HG03520 (cell line): ENCODE measurements around the gene RFWD3.
"Not testable (repeated sequence)": the region's sequence is repeated elsewhere in the genome, so short reads cannot be mapped to it uniquely, and the experiment has no call there.

ENCODE experiments used
- ATAC-seq: cut with Tn5 transposase; IDR thresholded peaks from one replicate; pipeline ENCODE4 v1.9.1; 2021; ENCODE audit warnings: mild to moderate bottlenecking, moderate library complexity; ENCODE audit not compliant: unreplicated experiment

Gene RFWD3

GRCh38 chr16:74667255-74667700, 601 bp upstream of the RFWD3 start:
- no peak for ATAC-seq

- ATAC-seq = no peak
Observed at GRCh38 chr16:74666010-74666421, 661 bp downstream of the RFWD3 start.

DNA sequence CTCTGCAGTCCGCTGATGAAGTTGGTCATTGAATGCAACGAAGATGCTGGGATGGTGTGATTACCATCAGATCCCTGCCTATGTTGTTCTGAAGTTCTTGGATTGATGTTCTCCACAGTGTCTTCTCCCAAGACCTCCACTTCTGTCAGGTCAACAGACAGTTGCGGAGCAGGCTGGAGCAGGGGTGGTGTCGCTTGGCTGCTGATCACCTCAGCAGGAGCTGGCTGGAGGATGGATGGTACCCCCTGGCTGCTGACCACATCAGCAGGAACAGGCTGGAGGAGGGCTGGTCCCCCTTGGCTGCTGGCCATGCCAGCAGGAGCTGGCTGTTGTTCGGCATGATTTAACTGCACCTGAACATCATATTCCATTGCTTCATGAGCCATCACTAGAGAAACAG, 5.6 kb downstream of the RFWD3 start:
- ATAC-seq = no peak

DNA sequence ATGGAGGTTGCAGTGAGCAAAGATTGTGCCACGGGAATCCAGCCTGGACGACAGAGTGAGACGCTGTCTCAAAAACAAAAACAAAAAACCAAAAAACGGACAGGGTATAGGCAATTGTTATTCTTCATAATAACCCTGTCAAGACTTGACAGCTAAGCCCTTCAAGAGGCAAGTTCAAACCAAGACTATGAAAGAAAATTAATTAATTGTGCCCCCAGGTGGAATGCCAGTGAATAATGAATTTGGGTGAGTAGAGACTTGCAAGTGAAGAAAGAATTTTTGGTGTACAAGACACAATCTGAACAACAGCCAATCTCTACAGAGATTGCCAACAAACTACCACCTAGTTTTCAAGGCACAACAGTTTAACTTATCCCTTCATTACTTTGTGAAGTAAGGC, 6.3 kb downstream of the RFWD3 start:
- no peak for ATAC-seq

GRCh38 chr16:74659041-74659440, 7.6 kb downstream of the RFWD3 start:
- ATAC-seq = no peak

- ATAC-seq = no peak
Observed at GRCh38 chr16:74657870-74658642, 8.6 kb downstream of the RFWD3 start.

GRCh38 chr16:74654536-74655050, 12.1 kb downstream of the RFWD3 start:
- ATAC-seq = no peak

DNA sequence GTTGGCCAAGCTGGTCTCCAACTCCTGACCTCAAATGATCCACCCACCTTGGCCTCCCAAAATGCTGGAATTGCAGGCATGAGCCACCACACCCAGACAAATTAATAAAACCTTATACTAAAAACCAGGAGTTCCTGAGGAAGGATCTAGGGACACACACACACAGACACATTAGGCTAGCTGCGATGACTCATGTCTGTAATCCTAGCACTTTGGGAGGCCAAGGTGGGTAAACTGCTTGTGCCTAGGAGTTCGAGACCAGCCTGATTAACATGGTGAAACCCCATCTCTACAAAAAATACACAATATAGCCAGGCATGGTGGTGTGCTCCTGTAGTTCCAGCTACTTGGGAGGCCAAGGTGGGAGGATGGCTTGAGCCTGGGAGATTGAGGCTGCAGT, 13.8 kb downstream of the RFWD3 start:
- not testable (repeated sequence) for ATAC-seq

- no peak for ATAC-seq
Observed at GRCh38 chr16:74652249-74652648, 14.4 kb downstream of the RFWD3 start.

DNA sequence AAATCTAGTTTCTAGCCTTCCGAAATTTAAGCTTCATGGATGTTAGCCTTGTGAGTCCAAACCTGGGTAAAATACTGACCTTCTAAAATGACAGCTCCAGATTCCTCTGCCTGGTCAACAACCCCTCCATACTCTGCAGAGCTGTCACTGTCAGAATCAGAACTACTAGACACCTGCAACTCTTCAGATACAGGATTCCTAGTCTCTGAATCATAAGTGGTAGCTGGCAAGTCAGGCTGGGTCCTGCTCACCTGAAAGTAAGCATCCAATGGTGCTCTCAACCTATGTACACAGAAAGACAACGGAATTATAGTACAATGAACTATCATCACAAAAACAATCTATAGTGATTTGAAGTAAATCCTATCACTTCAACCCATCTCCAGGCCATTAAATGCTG, 14.8 kb downstream of the RFWD3 start:
- ATAC-seq = no peak

DNA sequence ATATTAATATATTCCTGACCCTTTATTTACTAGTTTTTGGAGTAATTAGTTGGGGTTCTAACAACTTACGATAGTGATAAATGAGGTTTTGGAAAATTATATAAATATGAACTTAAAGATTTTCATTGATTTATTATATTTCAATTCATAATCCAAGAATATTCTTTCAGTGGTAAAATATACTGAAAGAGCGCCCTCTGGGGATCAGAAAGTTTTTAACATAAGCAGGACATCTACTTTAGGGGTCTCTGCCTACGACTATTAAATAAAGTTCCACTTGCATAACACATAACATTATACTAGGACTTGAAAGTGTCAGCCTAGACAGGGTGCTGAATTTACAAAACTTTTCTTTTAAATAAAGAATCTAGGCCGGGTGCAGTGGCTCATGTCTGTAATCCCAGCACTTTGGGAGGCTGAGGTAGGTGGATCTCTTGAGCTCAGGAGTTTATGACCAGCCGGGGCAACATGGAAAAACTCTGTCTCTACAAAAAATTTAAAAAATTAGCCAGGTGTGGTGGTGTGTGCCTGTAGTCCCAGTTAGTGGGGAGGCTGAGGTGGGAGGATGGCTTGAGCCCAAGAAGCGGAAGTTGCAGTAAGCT, 15.6 kb downstream of the RFWD3 start:
- ATAC-seq = no peak

DNA sequence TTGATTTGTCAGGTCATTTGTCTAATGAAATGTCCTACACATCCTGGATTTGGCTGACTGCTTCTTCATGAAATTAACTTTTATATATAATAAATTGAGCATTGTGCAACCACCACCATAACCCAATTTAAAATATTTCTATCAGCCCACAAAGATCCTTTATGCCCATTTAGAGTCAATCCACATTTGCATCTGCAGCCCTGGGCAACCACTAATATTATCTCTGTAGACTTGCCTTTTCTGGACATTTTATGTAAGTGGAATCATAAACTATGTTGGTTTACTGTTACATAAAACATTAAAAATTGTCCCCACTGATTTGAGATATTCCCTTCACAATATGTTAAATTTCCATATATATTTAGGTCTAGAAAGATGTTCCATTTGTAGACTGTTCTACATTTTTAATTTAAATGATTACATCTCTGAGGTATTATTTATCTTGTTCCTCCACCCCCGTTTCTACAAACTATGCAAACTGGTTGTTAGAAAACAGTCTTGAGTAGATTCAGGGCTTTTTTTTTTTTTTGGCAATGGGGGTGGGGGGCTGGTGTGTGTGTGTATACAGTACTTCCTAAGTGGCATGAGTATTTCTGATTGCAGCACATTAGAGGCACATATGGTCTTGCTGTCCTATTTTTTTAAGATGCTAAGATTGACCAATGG, 16.7 kb downstream of the RFWD3 start:
- no peak for ATAC-seq

DNA sequence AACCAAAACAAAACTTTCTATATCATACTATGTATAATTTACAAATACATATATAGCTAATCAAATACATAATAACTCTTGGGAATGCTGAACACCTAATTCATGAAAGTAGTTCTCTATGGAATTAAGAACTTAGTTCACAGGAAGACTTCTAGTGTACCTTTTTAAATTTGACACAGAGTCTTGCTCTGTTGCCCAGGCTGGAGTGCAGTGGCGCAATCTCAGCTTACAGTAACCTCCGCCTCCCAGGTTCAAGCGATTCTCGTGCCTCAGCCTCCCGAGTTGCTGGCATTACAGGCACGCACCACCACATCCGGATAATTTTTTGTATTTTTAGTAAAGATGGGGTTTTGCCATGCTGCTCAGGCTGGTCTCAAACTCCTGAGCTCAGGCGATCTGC, 24.7 kb downstream of the RFWD3 start:
- no peak for ATAC-seq

DNA sequence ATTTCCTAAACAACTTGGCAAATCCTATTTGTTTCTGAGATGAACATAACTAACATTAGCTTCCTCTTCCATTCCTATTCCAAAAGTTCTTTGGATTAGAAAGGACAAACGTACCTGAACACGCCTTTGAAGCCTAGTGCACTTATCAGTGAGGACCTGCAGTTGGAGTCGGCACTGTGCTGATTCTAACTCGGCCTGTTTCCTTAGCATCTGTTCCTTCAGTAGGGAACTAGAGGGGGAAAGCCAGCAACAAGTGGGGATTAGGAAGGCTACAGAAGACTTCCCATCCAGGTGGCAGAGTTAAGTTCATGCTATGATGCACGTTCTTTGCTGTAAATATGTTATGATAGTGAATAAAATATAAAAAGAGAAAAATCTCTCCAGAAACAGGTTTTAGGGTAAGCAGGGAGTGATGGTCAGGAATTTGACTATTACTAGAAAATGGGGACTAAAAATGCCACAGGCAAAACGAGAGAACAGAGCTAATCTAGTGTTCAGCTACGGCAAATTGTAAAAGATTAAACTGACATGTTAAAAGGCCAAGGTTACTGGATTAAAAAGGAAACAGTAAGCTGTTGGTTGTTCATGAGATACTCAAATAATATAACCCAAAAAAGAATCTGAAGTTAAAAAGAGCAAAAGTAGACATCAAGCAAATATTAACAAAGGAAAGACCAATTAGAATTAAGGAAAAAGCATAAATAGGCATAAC, 28.8 kb downstream of the RFWD3 start:
- no peak for ATAC-seq

GRCh38 chr16:74635303-74635702, 31.4 kb downstream of the RFWD3 start:
- ATAC-seq = no peak

DNA sequence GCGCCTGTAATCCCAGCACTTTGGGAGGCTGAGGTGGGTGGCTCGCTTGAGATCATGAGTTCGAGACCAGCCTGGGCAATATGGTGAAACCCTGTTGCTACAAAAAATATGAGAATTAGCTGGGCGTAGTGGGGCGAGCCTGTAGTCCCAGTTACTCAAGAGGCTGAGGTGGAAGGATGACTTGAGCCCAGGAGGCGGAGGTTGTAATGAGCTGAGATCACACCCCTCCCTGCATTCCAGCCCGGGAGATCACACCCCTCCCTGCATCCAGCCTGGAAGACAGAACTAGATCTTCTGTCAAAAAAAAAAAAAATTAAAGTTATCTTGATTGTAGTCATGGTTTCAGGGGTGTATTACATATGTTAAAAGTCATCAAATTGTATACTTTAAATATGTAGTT, 33.0 kb downstream of the RFWD3 start:
- ATAC-seq = no peak

GRCh38 chr16:74627506-74628220, 39.0 kb downstream of the RFWD3 start:
- ATAC-seq = no peak

- no peak for ATAC-seq
Observed at GRCh38 chr16:74626741-74627416, 39.8 kb downstream of the RFWD3 start.

GRCh38 chr16:74625500-74626350, 41.0 kb downstream of the RFWD3 start:
- ATAC-seq = no peak
